NCI-H2107 (cell line): ENCODE data around the gene DCDC2C.
"Not testable (repeated sequence)": the region's sequence is repeated elsewhere in the genome, so short reads cannot be mapped to it uniquely, and the experiment has no call there.

Experiments used
- DNase-seq: peaks from one replicate; lab custom pipeline; 2025; lab: John Stamatoyannopoulos, UW

The DCDC2C gene

DNA sequence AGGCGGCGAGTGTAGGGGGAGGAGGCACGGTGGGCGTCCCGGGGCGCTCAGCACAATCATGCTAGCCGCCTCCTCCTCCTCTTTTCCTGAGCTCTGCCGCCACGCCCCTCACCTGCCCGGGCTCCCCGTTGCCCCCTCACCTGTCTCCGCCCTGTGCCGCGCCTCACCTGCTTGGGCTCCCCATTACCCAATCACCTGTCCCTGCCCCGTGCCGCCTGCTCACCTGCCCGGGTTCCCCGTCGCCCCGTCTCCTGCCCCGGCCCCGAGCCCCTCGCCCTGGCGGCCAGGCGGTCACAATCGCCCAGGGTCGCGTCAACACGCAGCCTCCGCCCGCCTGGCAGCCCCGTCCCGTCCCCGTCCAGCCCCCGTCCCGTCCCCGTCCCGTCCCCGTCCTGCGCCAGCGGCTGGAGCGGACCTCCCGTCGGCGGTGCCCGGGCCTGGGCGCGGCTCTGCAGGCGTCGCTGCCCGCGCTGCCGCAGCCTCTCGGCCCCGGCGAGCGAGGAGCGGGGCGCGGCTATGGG is at the start of gene DCDC2C:
TSS of gene DCDC2C (plus strand) at position 340 of the 521 bp plus-strand sequence. CDS start at position 517, 177 bp downstream.
- DNase-seq, result no peak

DNA sequence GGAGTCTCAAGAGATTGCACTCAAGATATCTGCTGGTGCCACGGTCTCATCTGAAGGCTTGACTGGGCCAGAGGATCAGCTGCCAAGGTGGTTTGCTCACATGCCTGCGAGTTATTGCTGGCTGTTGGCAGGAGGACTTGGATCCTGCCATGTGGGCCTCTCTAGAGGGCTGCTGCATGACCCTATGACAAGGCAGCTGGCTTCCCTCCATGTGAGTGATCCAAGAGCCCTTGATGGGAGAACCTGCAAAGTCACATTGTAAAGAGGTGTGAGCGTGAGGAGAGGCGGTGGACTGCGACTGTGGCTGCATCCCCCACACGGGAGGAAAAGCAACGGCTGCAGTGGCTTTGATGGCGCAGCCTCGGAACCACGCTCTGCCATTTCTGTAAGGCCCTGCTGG is 49.4 kb upstream of the DCDC2C start:
- DNase-seq, result no peak

DNA sequence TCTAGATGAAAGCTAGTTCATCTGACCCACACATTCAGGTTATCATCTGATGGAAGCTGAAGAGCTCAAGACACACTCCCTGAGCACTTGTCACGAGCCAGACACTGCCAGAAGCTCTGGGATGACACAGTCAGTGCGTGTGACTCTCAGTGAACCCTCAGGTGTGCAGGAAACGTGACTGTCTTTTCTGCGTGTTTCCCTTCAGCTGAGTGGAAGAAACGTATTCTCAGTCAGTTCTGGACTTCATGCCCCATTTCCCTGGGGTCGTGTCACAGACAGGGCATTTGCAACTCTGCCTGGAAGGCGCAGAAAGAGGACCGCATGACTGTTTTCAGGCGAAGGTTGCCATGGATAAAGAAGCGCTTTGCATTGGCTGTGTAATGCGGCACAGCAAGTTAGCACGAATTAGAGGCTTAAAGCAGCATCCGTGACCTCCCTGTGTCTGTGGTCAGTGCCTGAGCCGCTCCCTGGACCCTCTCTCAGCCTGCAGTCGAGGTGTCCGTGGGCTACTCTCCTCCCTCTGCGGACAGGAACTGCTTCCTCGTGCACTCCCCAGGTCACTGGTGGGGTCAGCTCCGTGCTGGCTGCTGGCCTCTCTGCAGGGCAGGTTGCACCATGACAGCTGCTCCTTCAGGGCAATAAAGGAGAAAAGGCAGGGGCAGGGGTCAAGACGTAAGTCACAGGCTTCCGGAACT is 48.7 kb upstream of the DCDC2C start:
- no peak for DNase-seq

DNA sequence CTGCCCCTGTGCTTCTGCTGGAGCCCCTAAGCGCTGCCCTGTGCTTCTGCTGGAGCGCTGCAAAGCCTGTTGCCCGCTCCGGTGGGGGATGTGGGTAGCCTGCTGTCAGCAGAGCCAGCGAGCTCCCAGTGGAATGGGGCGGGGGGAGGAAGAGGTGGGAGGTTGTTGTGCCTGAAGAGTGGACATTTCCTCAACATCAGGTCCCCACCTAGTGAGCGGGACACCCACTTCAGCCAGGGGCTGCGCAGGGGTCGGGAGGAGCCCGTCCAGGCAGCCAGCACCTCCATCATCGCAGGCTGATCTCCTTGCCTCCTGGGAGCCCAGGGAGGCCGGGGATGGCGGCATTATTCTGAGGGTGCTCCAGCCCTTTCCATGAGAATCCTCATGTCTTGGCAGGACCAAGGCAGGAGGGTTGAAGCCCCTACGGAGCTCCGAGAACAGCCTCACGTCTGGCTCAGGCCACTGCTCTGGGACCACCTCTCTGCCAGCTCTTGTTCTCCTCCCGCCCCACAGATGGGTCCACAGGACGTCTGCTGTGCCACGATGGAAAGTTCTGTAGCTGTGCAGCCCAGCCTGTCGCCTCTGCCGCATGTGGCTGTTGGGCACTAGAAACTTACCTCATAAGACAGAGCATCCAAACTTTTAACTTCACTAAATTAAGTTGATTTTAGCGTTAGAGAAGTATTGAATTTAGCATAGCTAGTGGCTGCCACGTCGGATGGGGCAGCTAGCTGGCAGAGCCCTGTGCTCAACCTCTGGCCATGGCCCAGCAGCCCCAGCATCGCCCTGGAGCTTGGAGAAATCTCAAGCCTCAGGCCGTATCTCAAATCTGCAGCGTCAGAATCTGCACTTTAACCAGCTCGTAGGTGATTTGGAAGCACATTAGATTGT is 47.3 kb upstream of the DCDC2C start:
- no peak for DNase-seq

DNA sequence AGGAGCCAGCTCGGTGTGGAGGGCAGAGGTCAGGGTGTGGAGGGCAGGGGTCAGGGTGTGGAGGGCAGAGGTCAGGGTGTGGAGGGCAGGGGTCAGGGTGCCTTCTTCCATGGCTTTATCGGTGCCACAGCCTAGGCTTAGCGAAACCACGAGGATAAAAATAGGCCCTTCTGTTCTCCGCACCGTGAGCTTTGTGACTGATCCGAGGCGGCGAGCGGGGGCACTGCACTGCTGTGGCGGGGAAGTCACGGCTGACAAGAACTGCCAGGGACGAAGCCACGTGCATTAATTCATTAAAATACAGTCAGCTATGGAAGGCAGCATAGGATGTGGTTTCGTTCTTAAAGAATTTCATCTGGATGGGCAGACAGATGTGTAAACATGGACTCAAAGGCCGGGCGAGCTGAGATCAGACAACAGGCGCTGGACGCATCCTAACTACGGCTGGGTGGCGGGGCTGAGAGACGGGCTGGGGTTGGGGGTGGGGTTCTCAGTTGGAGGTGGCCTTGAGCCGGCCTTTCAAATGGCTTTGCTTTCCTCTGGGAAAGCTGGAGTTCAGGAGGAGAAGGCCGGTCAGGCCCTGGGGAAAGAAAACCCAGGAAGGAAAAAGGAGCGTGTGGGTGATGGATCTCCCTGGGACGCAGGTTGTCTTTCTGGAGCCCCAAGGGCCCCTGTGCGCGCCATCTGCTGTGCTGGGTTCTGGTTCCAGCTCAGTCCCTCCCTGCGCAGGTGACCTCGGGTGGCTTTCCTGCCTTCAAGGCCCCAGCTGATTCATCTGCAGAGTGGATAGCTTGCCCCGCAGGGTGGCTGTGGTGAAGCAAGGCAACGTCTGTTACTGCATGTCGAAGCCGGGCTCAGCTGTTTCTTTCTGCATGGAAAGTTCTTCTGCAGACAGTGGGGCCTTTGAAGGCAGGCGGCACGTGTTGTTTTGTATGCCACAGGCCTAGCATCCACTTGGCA is 46.3 kb upstream of the DCDC2C start:
- no peak for DNase-seq

GRCh38 chr2:3657881-3658280 is 45.5 kb upstream of the DCDC2C start, which contains the start of gene ALLC:
Gene ALLC (plus strand): TSS chr2:3658200. CDS start chr2:3671158, 12,958 bp downstream.
- DNase-seq, result no peak

GRCh38 chr2:3659447-3660432 is 43.6 kb upstream of the DCDC2C start:
- DNase-seq, result no peak

DNA sequence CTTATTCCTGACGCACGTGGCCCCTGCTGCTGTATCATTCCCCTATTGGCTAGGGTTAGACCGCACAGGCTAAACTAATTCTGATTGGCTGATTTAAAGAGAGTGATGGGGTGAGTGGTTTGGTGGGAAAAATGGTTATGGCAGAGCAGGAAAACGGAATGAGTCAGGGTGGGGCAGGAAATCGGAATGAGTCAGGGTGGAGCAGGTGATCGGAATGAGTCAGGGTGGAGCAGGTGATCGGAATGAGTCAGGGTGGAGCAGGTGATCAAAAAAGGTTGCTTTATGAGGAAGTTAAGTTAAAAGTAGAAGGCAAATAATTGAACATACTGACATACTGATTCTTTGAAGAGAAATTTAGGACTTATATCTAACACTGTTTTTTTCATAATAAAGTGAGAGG is 42.7 kb upstream of the DCDC2C start:
- DNase-seq, result not testable (repeated sequence)

DNA sequence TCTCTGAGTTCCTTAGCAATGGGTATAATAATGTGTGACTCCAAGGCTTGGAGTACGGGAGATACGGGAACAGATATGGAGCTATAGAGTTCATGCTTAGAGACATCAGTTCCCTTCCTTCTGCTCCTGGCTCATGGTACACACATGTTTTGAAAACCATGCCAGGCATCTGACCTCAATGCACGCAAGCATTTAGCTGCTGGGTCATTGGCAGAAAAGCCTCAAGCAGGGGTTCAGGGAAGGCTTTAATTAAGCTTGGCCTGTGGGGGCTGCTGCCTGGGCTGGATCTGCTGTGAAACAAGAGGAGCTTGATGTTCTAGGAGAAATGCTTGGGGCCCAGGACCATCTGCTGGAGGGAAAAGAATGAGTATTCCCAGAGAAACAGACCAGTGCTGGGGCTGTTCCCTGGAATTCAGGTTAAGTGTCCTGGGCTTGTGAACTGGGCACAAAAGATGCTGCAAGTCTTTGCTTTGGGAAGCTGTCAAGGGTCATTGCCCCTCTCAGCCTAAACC is 42.2 kb upstream of the DCDC2C start:
- DNase-seq, result no peak

- no peak for DNase-seq
Measured at GRCh38 chr2:3662239-3662638, 41.1 kb upstream of the DCDC2C start.

GRCh38 chr2:3664118-3664517 is 39.3 kb upstream of the DCDC2C start:
- no peak for DNase-seq

- DNase-seq, result no peak
Measured at GRCh38 chr2:3664925-3665324, 38.5 kb upstream of the DCDC2C start.

GRCh38 chr2:3665886-3666612 is 37.3 kb upstream of the DCDC2C start:
- DNase-seq, result no peak

DNA sequence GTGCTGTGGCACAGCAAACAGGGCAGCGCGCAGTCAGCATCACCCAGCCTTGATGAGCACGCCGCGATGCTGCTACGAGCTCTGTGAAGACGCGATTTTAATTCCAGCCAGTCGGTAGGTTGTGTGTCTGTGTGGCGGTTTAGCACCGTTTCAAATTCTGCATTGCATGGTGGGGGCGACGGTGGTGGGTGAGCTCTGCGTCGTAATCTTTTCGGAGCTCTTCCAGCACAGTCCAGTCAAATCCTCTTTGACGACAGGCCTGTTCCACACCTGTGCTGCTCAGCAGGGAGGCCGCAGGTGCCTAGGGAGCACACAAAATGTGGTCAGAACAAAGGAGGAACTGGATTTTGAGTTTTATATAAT is 36.8 kb upstream of the DCDC2C start:
- no peak for DNase-seq

- no peak for DNase-seq
Measured at GRCh38 chr2:3667151-3667631, 36.2 kb upstream of the DCDC2C start.

DNA sequence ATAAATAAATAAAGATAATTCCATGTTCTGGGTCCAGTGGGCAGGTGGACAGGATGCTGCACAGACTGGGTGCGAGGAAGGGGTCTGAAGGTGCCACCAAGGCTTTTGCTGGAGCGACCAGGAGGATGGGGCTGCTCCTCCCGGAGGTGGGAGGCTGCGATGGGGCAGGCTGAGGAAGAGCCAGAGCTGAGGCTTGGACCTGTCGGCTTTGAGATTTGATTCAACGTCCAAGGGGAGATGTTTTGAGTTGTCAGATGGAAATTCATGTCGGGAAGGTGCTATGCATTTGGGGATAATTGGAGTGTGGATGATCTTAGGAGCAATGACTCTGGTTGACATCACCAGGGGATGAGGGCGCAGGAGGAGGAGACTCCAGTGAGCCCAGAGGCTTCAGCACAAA is 33.7 kb upstream of the DCDC2C start:
- no peak for DNase-seq

GRCh38 chr2:3670376-3670775 is 33.0 kb upstream of the DCDC2C start:
- no peak for DNase-seq

- DNase-seq, result no peak
Measured at GRCh38 chr2:3670941-3671340, 32.4 kb upstream of the DCDC2C start.

- no peak for DNase-seq
Measured at GRCh38 chr2:3672861-3673678, 30.3 kb upstream of the DCDC2C start.
